ENCODE results near the gene ATXN7L1.
A peak's percentile ranks its signal among the peaks of the same experiment; 100 is the strongest.

Gene ATXN7L1

GRCh38 chr7:105583061-105583460, 293.3 kb downstream of the ATXN7L1 start:
- DNase-seq (ENCODE audit: low read depth, low spot score), result no peak
- no peak for TF ChIP-seq CTCF (IDR thresholded peaks at IDR 0.05; ENCODE audit: low read depth, low read length)
- in situ Hi-C loops (cut with HindIII; ENCODE audit: low sequenced_read_pairs), result no loop called here
- H3K4me3 ChIP-seq (ENCODE audit: low read depth, low read length), result no peak overlapping the region

DNA sequence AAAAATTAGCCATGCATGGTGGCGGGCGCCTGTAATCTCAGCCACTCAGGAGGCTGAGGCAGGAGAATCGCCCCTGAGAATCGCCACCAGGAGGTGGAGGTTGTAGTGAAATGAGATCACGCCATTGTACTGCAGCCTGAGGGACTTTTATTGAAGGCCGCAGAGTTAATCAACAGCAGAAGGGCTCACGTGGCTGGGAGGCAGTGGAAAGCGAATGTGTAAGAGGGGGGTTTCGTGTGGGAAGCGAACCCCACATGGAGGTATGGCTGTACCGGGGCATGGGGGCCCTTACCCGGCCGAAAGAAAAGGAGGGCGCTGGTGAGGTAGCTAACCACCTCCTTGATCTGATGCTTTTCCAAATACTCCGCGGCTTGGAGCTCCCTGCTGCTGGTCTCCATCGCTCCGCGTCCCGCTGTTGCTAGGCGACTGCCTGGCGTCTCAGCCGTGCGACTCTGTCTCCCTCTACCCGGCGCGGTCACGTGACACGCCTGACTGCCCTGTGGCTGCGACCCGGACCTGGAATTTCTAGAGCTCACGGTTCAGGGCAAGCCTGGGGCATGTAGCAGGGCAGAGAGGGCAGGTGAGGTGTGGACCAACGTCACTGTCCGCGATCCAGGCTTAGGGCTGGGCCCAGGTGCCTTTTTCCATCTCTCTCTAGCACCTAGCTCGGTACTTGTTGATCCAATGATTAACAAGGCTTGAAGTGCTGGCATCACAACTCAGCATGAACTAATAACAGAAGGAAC, 295.2 kb downstream of the ATXN7L1 start, which contains the start of gene EFCAB10:
Gene EFCAB10 (minus strand): TSS at position 428 of the 746 bp plus-strand sequence. CDS start 30 bp downstream, at position 398.
- TF ChIP-seq CTCF (IDR thresholded peaks at IDR 0.05; ENCODE audit: low read depth, low read length), result peak; percentile 6
- peak within 1 kb of the TSS; percentile 47 for H3K4me3 ChIP-seq (ENCODE audit: low read depth, low read length)
- in situ Hi-C loops (cut with HindIII; ENCODE audit: low sequenced_read_pairs), result no loop called here
- peak; percentile 60 for DNase-seq (ENCODE audit: low read depth, low spot score)

- in situ Hi-C loops (cut with HindIII; ENCODE audit: low sequenced_read_pairs), result no loop called here
- no peak for DNase-seq (ENCODE audit: low read depth, low spot score)
- peak; percentile 30 for TF ChIP-seq CTCF (IDR thresholded peaks at IDR 0.05; ENCODE audit: low read depth, low read length)
- no peak overlapping the region for H3K4me3 ChIP-seq (ENCODE audit: low read depth, low read length)
These were observed 296.2 kb downstream of the ATXN7L1 start for GRCh38 chr7:105580022-105580740.

GRCh38 chr7:105578496-105578895, 297.9 kb downstream of the ATXN7L1 start:
- in situ Hi-C loops (cut with HindIII; ENCODE audit: low sequenced_read_pairs), result no loop called here
- DNase-seq (ENCODE audit: low read depth, low spot score), result no peak
- no peak overlapping the region for H3K4me3 ChIP-seq (ENCODE audit: low read depth, low read length)
- TF ChIP-seq CTCF (IDR thresholded peaks at IDR 0.05; ENCODE audit: low read depth, low read length), result no peak

- no peak for TF ChIP-seq CTCF (IDR thresholded peaks at IDR 0.05; ENCODE audit: low read depth, low read length)
These were observed 299.1 kb downstream of the ATXN7L1 start for GRCh38 chr7:105577251-105577650.

GRCh38 chr7:105571891-105572290, 304.5 kb downstream of the ATXN7L1 start:
- no peak for DNase-seq (ENCODE audit: low read depth, low spot score)
- in situ Hi-C loops (cut with HindIII; ENCODE audit: low sequenced_read_pairs), result no loop called here
- no peak overlapping the region for H3K4me3 ChIP-seq (ENCODE audit: low read depth, low read length)
- no peak for TF ChIP-seq CTCF (IDR thresholded peaks at IDR 0.05; ENCODE audit: low read depth, low read length)

More at GRCh38 chr7:105577251-105577650, 299.1 kb downstream of the ATXN7L1 start:
- no peak overlapping the region for H3K4me3 ChIP-seq (ENCODE audit: low read depth, low read length)
- DNase-seq (ENCODE audit: low read depth, low spot score), result no peak
- in situ Hi-C loops (cut with HindIII; ENCODE audit: low sequenced_read_pairs), result no loop called here

Data from astrocyte of the spinal cord (primary cell).